HepG2 (cell line): ENCODE data around the gene SLC6A9. TPM values are rescaled to one million over a fixed set of nuclear protein-coding genes. Genes with fewer than 3 reads are reported as not detected.

ENCODE experiments used
- ATAC-seq: fragments of 200-7000 bp; cut with Tn5 transposase; 3 replicates; pipeline ENCODE4 v1.9.1; 2020; ENCODE audit warnings: mild to moderate bottlenecking, moderate library complexity
- BruUV-seq: library from RNA; stranded (reverse); fragments of 400-500 nt; replicated peaks from 2 replicates; lab custom pipeline; 2021; lab: Mats Ljungman, UMichigan
- CTCF ChIA-PET: fragments of 300-600 bp; formaldehyde crosslinking; extraction: SDS; loops from one replicate; lab custom pipeline; 2021; ENCODE audit warnings: low total read pairs, inconsistent platforms, low intra/inter-chr PET ratio; lab: Yijun Ruan, JAX
- POLR2A ChIA-PET: fragments of 350-600 bp; sonication (Branson Sonifier 250); formaldehyde crosslinking; loops from one replicate; lab custom pipeline; 2020; ENCODE audit warnings: antibody characterized with exemption, inconsistent platforms; lab: Yijun Ruan, JAX
- DNase-seq: peaks from one replicate; pipeline ENCODE4 v3.0.0-alpha.2; 2015; ENCODE audit warnings: low spot score
- FAIRE-seq: peaks from 3 replicates; lab custom pipeline; 2011; peaks lifted over from hg19 to GRCh38; lab: Jason Lieb, UNC
- H2AFZ ChIP-seq: one replicate; pipeline ENCODE4 v1.6.1; 2011; ENCODE audit warnings: low read length, inconsistent platforms
- H3K27ac ChIP-seq: fragments of 300-600 bp; 3 replicates; pipeline ENCODE4 v1.8.0; 2011; ENCODE audit warnings: mixed run types, mild to moderate bottlenecking, mixed read lengths, low read length, inconsistent platforms; ENCODE audit not compliant: insufficient read depth; ENCODE audit errors: extremely low read length
- H3K27me3 ChIP-seq, 2 experiments: fragments of 200-600 bp in 1 of 2; 2 replicates in 1 of 2; 3 replicates in 1 of 2; pipeline versions ENCODE4 v1.6.0 to v1.8.0; 2011; ENCODE audit warnings: low read length in 2 of 2, mild to moderate bottlenecking in 2 of 2, moderate library complexity in 2 of 2, inconsistent platforms in 1 of 2; ENCODE audit not compliant: insufficient read depth in 2 of 2, control insufficient read depth in 1 of 2
- H3K36me3 ChIP-seq, 2 experiments: fragments of 200-600 bp in 1 of 2; replicated peaks in 1 of 2; 2 replicates in 1 of 2; 3 replicates in 1 of 2; pipeline versions ENCODE4 v1.5.1 to v1.8.0; 2011; ENCODE audit warnings: low read length in 2 of 2, inconsistent platforms in 1 of 2; ENCODE audit not compliant: insufficient read depth in 2 of 2, control insufficient read depth in 1 of 2
- H3K4me1 ChIP-seq: 2 replicates; pipeline ENCODE4 v1.5.1; 2012; ENCODE audit warnings: low read length, inconsistent platforms; ENCODE audit not compliant: insufficient read depth
- H3K4me2 ChIP-seq: 2 replicates; pipeline ENCODE4 v1.6.0; 2011; ENCODE audit warnings: low read depth, low read length, inconsistent platforms
- H3K4me3 ChIP-seq, 3 experiments: fragments of 200-600 bp in 1 of 3; sonication (generic), shearing (Covaris generic) in 1 of 3; replicated peaks in 1 of 3; 2 replicates each; pipeline ENCODE4 v1.5.1; 2011 to 2016; ENCODE audit warnings: low read length in 3 of 3, inconsistent platforms in 2 of 3, low read depth in 2 of 3, mild to moderate bottlenecking in 2 of 3, control low read depth in 1 of 3, mixed read lengths in 1 of 3; ENCODE audit not compliant: insufficient read depth in 1 of 3
- H3K79me2 ChIP-seq: one replicate; pipeline ENCODE4 v1.6.1; 2011; ENCODE audit warnings: low read length, inconsistent platforms; ENCODE audit not compliant: insufficient read depth
- H3K9ac ChIP-seq: 2 replicates; pipeline ENCODE4 v1.6.0; 2011; ENCODE audit warnings: mild to moderate bottlenecking, low read depth, low read length, inconsistent platforms; ENCODE audit not compliant: insufficient read depth
- H3K9me3 ChIP-seq: 2 replicates; pipeline ENCODE4 v1.5.1; 2012; ENCODE audit warnings: mild to moderate bottlenecking, low read length
- H4K20me1 ChIP-seq: 2 replicates; pipeline ENCODE4 v1.6.0; 2011; ENCODE audit warnings: inconsistent platforms, mild to moderate bottlenecking, low read length, moderate library complexity; ENCODE audit not compliant: insufficient read depth
- BRCA1 ChIP-seq: sonication (generic); formaldehyde crosslinking; IDR thresholded peaks from 2 replicates; pipeline ENCODE4 v1.4.0; 2020; ENCODE audit warnings: missing genetic modification reagents
- CBX2 ChIP-seq, 2 experiments: fragments of 200-600 bp in 1 of 2; sonication (generic); formaldehyde crosslinking in 1 of 2; IDR thresholded peaks; 2 replicates each; pipeline versions ENCODE4 v1.7.0 to v1.8.1; 2018 to 2022; ENCODE audit warnings: low read depth in 2 of 2, low read length in 1 of 2, mild to moderate bottlenecking in 1 of 2, missing genetic modification reagents in 1 of 2
- FUBP1 ChIP-seq: sonication (generic); formaldehyde crosslinking; IDR thresholded peaks from 2 replicates; pipeline ENCODE4 v1.5.1; 2020; ENCODE audit warnings: missing genetic modification reagents, mild to moderate bottlenecking, borderline replicate concordance
- MYNN ChIP-seq: sonication (generic); formaldehyde crosslinking; IDR thresholded peaks from 2 replicates; pipeline ENCODE4 v1.4.0; 2020; ENCODE audit warnings: mild to moderate bottlenecking, low read depth, missing genetic modification reagents
- PHB2 ChIP-seq: fragments of 450-650 bp; IDR thresholded peaks from 2 replicates; pipeline ENCODE4 v1.6.1; 2018; ENCODE audit not compliant: partially characterized antibody
- REST ChIP-seq, 2 experiments: IDR thresholded peaks; 2 replicates each; pipeline ENCODE4 v1.6.1; 2011 to 2012; ENCODE audit warnings: low read length in 2 of 2, borderline replicate concordance in 1 of 2, low read depth in 1 of 2, mild to moderate bottlenecking in 1 of 2, moderate library complexity in 1 of 2
- ZNF569 ChIP-seq: sonication (generic); formaldehyde crosslinking; IDR thresholded peaks from 2 replicates; pipeline ENCODE4 v1.5.0; 2020; ENCODE audit warnings: mild to moderate bottlenecking, missing genetic modification reagents, moderate library complexity, borderline replicate concordance
- ZNF609 ChIP-seq: sonication (generic); formaldehyde crosslinking; IDR thresholded peaks from 2 replicates; pipeline ENCODE4 v1.4.0; 2020; ENCODE audit warnings: mild to moderate bottlenecking, missing genetic modification reagents, borderline replicate concordance
- WGBS: methylation state at CpG from one replicate; pipeline ENCODE4 v1.1.6; 2017; ENCODE audit warnings: low lambda C conversion rate; 5-methylcytosine and 5-hydroxymethylcytosine counted together
- in situ Hi-C: cut with HindIII; loops from 2 replicates; pipeline ENCODE4 v1.10.0; 2017; ENCODE audit warnings: low pct_unique_long_range_greater_than_20kb; ENCODE audit not compliant: extremely low pct_ligation_motif_present
- intact Hi-C: fragments of 100-400 bp; cut with micrococcal nuclease; formaldehyde crosslinking; loops from one replicate; pipeline ENCODE4 v1.10.0; 2022; ENCODE audit not compliant: unreplicated experiment
- polyA plus RNA-seq, 8 experiments: library from polyadenylated mRNA; depleted of rRNA in 3 of 8; stranded (reverse) in 7 of 8; unstranded in 1 of 8; fragments of >200 nt; fragmentation: Illumina TruSeq in 4 of 8; extraction: Trizol in 4 of 8; gene quantifications; 2 replicates each; pipeline versions ENCODE4 v1.2.1 to v1.2.3, GENCODE V29; 2011 to 2016; ENCODE audit warnings: low read depth in 4 of 8, missing spikeins in 1 of 8, mixed read lengths in 1 of 8; ENCODE audit not compliant: insufficient read depth in 1 of 8
- total RNA-seq, 5 experiments: library from RNA; depleted of rRNA; stranded (reverse); fragments of >200 nt; fragmentation: Illumina TruSeq; extraction: Trizol; gene quantifications; 2 replicates each; pipeline ENCODE4 v1.2.3, GENCODE V29; 2016; ENCODE audit warnings: low read depth in 1 of 5

The SLC6A9 gene
- total and polyA plus RNA-seq, 2 of the 13 experiments (the other 11 are each of a cell fraction or from before 2014, with no cell fraction given), result 8.5 to 9.9 TPM

- TF ChIP-seq ZNF609 (no peak), ZNF569 (no peak)
These were observed 55.9 kb downstream of the SLC6A9 start (continued) for GRCh38 chr1:43975249-43975961.

- ChIA-PET POLR2A (interaction anchor here (1.0 to 4.1 kb wide), 11 partner anchors 13 to 325 kb away, joined by 3 to 20 read pairs (median 5); partner anchors contain the start of genes IPO13, KDM4A and SLC6A9), CTCF (no interaction called here)
- FAIRE-seq, result peak; percentile 40
- Histone ChIP-seq H3K4me2 (peak within 1 kb of the TSS; percentile 99), H3K79me2 (peaks cover 36% of the 10 kb centered on the region), H3K27ac (peak within 1 kb of the TSS; percentile 75), H3K36me3 (peaks cover 3 to 12% of the 10 kb centered on the region in 2 experiments; a peak in 4 of 5 replicates), H3K27me3 (no peaks in the 10 kb centered on the region), H3K4me1 (peaks cover 50% of the 10 kb centered on the region), H3K9me3 (no peaks in the 10 kb centered on the region), H4K20me1 (peaks cover 4% of the 10 kb centered on the region; the same call in 1 of the 2 replicates), H2AFZ (peak within 1 kb of the TSS; percentile 31), H3K4me3 (peak within 1 kb of the TSS; percentile 95 to 96 (median 95)), H3K9ac (peak within 1 kb of the TSS; percentile 86)
- no TSS peak for BruUV-seq
- peak; percentile 71 for ATAC-seq
- DNase-seq, result peak; percentile 84
- in situ Hi-C loops, result no loop called here
- intact Hi-C loops, result no loop called here
- under 1% methylated on average over 25 of the region's 93 CpGs for WGBS
- TF ChIP-seq PHB2 (no peak), BRCA1 (CRISPR knock-in tag) (no peak), FUBP1 (CRISPR knock-in tag) (no peak), REST (IDR thresholded peaks at IDR 0.05; ENCODE audit: borderline replicate concordance in 1 of 2, low read depth in 1 of 2, low read length in 2 of 2) (no peak), MYNN (CRISPR knock-in tag) (peak; percentile 65; the same call in 1 of the 2 replicates), CBX2 (IDR thresholded peaks at IDR 0.05; ENCODE audit: low read depth, low read length) (no peak), CBX2 (CRISPR knock-in tag; IDR thresholded peaks at IDR 0.05; ENCODE audit: low read depth) (no peak)
These were observed 56.6 kb downstream of the SLC6A9 start, which contains the start of gene ATP6V0B for GRCh38 chr1:43974443-43975248. ATP6V0B (plus strand) TSS chr1:43974960; CDS start chr1:43975041, 81 bp downstream.
